HG03139 (cell line): ENCODE results near the gene RNASE13.
"Not testable (repeated sequence)": the region's sequence is repeated elsewhere in the genome, so short reads cannot be mapped to it uniquely, and the experiment has no call there.

Source experiments
- ATAC-seq: cut with Tn5 transposase; IDR thresholded peaks from one replicate; pipeline ENCODE4 v1.9.1; 2021; ENCODE audit not compliant: unreplicated experiment

The RNASE13 gene

DNA sequence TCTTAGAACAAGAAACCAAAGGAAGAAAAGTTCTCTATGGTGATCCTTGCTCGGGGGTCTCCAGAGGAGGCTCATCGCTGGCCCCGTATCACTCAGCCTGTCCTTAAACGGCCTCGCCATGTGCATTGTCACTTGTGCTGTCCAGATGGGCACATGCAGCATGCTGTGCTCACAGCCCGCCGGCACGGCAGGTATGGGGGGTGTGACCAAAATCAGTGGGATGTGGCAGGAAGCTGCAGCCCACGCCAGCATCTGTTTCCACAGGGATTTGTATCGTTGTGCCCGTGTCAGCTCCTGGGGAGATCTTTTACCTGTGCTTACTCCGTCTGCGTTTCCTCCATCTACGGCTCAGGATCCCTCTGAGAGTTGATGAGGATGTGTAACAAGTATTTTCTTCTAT lies 38.1 kb downstream of the RNASE13 start:
- ATAC-seq: no peak

DNA sequence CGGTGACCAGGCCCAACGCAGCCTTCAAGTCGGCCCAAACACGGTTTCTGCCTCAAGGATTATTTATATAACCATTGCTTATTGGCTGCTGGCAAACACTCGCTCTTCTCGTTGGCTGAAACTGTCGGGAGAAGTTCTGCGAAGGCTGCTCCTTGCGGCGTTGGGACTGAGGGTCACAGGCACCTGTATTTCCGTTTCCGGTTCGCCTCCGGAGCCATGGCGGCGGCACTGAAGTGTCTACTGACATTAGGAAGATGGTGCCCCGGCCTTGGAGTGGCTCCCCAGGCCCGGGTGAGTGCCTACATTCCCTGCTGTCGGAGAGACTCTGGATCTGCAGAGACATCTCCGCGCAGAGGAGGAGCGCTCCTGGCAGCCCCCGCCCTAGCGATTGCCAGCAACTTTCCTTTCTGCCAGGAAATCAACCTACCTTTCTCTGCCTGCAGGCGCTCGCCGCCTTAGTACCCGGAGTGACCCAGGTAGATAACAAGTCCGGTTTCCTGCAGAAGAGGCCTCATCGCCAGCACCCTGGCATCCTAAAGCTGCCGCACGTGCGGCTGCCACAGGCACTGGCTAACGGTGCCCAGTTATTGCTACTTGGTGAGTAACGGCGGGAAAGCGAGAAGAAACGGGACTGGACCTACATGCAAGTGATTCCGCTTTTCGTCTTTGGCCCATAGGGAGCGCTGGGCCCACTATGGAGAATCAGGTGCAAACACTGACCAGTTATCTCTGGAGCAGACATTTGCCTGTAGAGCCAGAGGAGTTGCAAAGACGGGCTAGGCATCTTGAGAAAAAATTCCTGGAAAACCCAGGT lies 44.6 kb downstream of the RNASE13 start, which contains the start of gene METTL17:
TSS of gene METTL17 (plus strand) at position 194 of the 814 bp plus-strand sequence. CDS start at position 217, 23 bp downstream.
- ATAC-seq: peak; percentile 90

DNA sequence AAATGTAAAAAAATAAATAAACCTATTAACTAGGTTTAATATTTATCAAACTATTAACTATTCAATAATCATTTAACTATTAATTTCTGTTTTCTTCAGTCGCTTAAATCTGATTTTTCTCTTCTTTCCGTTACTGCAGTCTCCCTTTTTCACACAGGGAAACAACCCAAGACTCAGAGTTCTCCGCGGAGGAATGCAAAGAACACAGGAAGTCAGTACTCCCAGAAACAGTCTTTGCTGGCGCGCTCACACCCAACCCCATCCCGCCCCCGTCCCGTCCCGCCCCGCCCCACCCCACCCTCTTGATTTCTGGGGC lies 45.2 kb downstream of the RNASE13 start:
- ATAC-seq: no peak

DNA sequence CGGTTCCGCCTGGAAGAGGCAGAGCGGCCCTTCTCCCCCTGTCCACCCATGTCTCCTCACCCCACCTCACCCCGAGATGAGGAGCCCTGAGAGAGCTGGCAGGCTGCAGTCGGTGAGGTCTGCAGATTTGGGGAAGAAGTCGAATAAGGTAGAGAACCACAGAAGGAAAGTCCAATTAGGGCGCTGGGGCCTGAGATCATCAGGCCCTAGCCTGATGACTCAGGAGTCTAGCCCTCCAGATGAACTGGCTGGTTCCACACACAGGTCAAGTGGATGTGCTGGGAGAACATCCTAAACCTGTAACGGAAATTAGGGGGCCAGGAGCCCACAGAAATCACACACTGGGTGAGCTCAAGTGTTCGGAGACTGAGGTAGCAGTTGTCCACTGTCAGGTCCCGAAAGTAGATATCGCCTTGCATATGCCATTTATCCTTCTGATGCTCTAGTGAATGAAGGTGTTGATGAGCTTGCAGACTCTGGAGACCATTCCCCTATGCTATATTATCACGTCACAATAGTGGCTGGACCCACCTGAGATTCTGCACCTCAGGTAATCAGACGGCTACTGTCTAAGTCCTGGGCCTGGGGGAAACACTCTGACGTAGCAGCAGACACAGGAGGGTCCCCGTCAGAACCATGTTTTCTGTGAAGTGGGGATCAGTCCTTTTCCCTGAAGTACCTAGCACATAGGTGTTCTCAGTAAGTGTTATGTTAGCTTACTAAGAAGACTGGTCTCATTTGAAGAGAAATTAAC lies 45.7 kb downstream of the RNASE13 start:
- ATAC-seq: no peak

DNA sequence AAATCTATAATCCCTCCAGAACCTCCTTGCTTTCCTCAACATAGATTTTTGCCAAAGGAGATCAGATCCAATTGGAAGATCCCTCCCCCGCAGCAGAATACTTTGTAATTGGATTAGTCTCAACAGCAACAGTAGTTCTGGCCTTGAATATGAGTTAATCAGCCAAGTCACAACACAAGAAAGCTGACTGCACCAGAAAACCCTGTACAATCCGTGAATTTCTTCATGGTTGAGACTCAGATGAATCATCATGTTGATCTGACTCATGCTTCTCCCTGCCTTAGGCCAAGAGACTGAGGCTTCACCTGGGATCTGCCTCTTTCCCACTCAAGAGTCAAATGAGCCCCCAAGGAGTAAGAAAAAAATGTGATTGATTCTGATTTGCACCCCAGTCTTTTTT lies 47.8 kb downstream of the RNASE13 start:
- ATAC-seq: no peak

DNA sequence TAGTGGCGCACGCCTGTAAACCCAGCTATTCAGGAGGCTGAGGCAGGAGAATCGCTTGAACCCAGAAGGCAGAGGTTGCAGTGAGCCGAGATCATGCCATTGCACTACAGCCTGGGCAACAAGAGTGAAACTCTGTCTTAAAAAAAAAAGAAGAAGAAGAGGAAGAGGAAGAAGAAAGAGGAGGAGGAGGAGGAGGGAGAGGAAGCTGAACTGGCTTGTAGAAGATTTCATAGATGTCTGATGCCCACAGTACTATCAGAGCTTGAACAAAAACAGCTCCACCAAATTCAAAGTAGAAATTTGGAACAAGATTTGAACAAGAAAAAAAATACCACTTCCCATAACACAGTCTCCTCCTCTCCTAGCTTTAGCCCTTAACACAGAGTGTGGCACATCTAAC lies 49.0 kb downstream of the RNASE13 start:
- not testable (repeated sequence) for ATAC-seq
